ENCODE measurements around the gene SSBP2.

SSBP2 gene

DNA sequence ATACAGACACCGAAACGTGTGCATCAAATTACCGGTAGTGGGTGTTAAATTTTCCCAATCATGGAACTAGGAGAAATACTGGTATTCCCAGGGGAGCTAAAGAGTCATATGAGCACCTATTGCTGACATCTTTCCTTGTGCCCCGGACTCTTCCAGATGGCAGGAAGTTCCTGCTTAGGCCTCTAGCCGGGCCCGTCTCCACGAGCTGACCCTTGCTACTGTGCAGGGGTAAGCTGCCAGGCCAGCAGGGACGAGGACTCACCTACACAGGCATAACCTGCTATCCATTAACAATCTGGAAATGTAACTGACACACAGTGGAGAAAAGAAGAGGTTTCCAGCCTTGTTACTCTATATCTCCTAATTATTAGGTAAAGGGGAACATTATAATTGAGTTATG lies 16.2 kb upstream of the SSBP2 start:
- H3K27me3 ChIP-seq (ENCODE audit: control insufficient read depth, insufficient read depth, low read length): no peaks in the 10 kb centered on the region
- H3K9ac ChIP-seq (ENCODE audit: low read depth, low read length): no peak overlapping the region
- no peak overlapping the region for H3K27ac ChIP-seq (ENCODE audit: low read depth, low read length)
- peaks cover 8% of the 10 kb centered on the region for H3K4me1 ChIP-seq (ENCODE audit: control insufficient read depth, insufficient read depth, low read length)
- H3K9me3 ChIP-seq (ENCODE audit: control insufficient read depth, insufficient read depth, low read length): no peaks in the 10 kb centered on the region
- H3K4me3 ChIP-seq (ENCODE audit: low read depth, low read length): no peak overlapping the region
- no peaks in the 10 kb centered on the region for H3K36me3 ChIP-seq (ENCODE audit: control insufficient read depth, insufficient read depth, low read length)

DNA sequence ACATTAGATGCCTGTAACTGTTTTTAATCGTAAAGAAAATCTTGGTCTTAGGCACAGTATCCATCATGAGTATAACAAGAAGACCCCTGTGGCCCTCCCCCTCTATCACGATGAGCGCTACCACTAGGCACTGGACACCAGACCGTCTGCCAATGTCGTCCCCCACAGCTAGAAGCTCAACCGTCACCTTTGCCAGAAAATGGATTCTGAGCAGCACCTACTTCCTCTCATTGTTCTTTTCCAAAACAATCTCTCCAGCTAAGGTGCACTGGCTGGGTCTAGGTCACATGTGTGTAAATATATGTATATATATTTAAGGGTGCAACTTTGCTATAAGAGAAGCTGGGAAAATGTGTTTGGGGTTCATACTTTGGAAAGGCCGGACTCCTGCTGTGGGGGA lies 15.7 kb upstream of the SSBP2 start:
- H3K27ac ChIP-seq (ENCODE audit: low read depth, low read length): no peak overlapping the region
- no peaks in the 10 kb centered on the region for H3K27me3 ChIP-seq (ENCODE audit: control insufficient read depth, insufficient read depth, low read length)
- peaks cover 8% of the 10 kb centered on the region for H3K4me1 ChIP-seq (ENCODE audit: control insufficient read depth, insufficient read depth, low read length)

DNA sequence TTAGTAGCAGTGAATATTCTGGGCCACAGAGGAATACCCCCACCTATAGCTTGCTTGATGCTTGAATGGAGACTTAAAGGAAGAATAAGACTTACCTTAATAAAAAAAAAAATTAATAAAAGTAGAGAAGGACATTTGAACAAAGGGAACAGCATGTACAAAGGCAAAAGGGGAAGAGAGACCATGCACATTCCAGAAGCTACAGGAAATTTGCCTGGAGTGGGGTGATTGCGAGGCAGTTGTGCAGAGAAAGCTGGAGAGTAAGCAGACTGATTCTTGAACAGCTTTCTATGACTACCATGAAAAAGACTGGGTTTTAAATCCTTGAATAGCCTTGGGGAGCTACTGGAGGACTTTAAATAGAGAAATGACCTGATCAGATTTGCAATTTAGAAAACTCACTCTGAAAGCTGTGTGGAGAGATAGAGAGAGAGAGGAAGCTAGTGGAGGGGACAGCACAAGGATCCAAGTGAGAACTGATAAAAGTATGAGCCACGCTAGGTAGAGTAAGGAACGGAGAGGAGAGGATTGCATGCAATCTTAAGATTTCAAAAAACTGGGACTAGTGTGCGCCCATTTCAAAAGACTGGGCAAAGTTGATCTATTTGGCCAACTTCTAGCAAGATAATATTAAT lies 12.5 kb upstream of the SSBP2 start:
- Histone ChIP-seq H3K27me3 (ENCODE audit: control insufficient read depth, insufficient read depth, low read length) (no peaks in the 10 kb centered on the region), H3K4me1 (ENCODE audit: control insufficient read depth, insufficient read depth, low read length) (peaks cover 17% of the 10 kb centered on the region), H3K9ac (ENCODE audit: low read depth, low read length) (no peak overlapping the region), H3K36me3 (ENCODE audit: control insufficient read depth, insufficient read depth, low read length) (no peaks in the 10 kb centered on the region), H3K9me3 (ENCODE audit: control insufficient read depth, insufficient read depth, low read length) (no peaks in the 10 kb centered on the region), H3K27ac (ENCODE audit: low read depth, low read length) (no peak overlapping the region), H3K4me3 (ENCODE audit: low read depth, low read length) (no peak overlapping the region)

More for the DNA sequence above, 15.7 kb upstream of the SSBP2 start:
- H3K9ac ChIP-seq (ENCODE audit: low read depth, low read length): no peak overlapping the region
- H3K4me3 ChIP-seq (ENCODE audit: low read depth, low read length): no peak overlapping the region
- no peaks in the 10 kb centered on the region for H3K36me3 ChIP-seq (ENCODE audit: control insufficient read depth, insufficient read depth, low read length)
- H3K9me3 ChIP-seq (ENCODE audit: control insufficient read depth, insufficient read depth, low read length): no peaks in the 10 kb centered on the region

DNA sequence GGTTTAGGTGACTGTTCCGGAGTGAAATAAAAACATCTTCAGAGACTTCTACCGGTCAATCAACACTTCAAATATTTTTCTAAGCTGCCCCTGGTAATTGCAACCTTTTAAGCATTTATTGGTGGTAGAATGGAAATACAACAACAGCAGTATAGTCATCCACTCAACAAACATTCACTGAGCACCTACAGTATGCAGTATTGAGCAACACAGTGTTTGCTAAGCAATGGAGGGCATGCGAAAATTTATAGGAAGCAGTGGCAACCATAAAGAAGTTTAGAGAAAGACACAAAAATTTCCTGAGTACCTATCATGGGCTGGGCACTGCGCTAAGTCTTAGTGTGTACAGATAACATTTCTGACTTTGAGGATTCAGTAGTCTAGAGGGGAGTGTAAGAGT lies 12.0 kb upstream of the SSBP2 start:
- H3K36me3 ChIP-seq (ENCODE audit: control insufficient read depth, insufficient read depth, low read length): no peaks in the 10 kb centered on the region
- H3K27ac ChIP-seq (ENCODE audit: low read depth, low read length): no peak overlapping the region
- H3K27me3 ChIP-seq (ENCODE audit: control insufficient read depth, insufficient read depth, low read length): no peaks in the 10 kb centered on the region
- H3K4me3 ChIP-seq (ENCODE audit: low read depth, low read length): no peak overlapping the region
- H3K9ac ChIP-seq (ENCODE audit: low read depth, low read length): no peak overlapping the region
- H3K9me3 ChIP-seq (ENCODE audit: control insufficient read depth, insufficient read depth, low read length): no peaks in the 10 kb centered on the region
- H3K4me1 ChIP-seq (ENCODE audit: control insufficient read depth, insufficient read depth, low read length): peaks cover 14% of the 10 kb centered on the region

DNA sequence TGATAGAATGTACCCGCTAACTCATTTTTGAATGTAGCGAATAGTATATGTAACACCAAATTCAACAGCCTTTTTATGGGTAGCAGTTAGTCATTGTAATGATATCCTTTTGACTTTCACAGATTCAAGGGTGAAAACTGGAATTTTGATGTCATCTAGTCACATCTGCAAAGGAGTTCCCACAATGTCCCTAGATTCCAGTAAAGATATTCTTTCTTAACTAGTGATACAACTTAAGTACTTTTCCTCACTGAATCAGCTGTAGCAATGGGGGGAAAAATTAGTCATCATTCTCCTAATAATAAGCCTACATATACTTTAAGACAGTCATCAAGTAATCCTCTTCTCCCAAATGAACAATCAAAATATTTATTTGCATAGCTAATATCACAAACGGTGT lies 11.5 kb upstream of the SSBP2 start:
- Histone ChIP-seq H3K27me3 (ENCODE audit: control insufficient read depth, insufficient read depth, low read length) (no peaks in the 10 kb centered on the region), H3K27ac (ENCODE audit: low read depth, low read length) (no peak overlapping the region), H3K9me3 (ENCODE audit: control insufficient read depth, insufficient read depth, low read length) (no peaks in the 10 kb centered on the region), H3K36me3 (ENCODE audit: control insufficient read depth, insufficient read depth, low read length) (no peaks in the 10 kb centered on the region), H3K4me1 (ENCODE audit: control insufficient read depth, insufficient read depth, low read length) (peaks cover 10% of the 10 kb centered on the region), H3K9ac (ENCODE audit: low read depth, low read length) (no peak overlapping the region), H3K4me3 (ENCODE audit: low read depth, low read length) (no peak overlapping the region)

DNA sequence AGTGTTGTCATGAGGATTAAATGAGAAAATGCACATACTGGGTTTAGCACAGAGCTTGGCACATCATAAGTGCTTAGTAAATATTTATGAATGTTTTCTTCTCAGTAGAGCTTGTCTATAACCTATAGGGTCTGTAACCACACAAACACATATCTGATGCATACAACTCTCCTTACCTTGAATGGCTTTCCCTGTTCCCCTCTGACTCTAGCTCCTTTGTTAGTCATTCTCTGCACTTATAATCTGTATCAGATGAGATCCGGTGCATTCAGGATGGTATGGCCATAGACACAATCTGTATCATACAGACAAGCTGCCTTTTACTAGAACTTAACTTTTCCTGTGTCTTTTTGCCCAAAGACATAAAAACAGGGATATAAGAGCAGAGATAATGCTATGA lies 11.1 kb upstream of the SSBP2 start:
- Histone ChIP-seq H3K4me3 (ENCODE audit: low read depth, low read length) (no peak overlapping the region), H3K4me1 (ENCODE audit: control insufficient read depth, insufficient read depth, low read length) (peaks cover 14% of the 10 kb centered on the region), H3K27ac (ENCODE audit: low read depth, low read length) (no peak overlapping the region), H3K36me3 (ENCODE audit: control insufficient read depth, insufficient read depth, low read length) (no peaks in the 10 kb centered on the region), H3K9me3 (ENCODE audit: control insufficient read depth, insufficient read depth, low read length) (no peaks in the 10 kb centered on the region), H3K9ac (ENCODE audit: low read depth, low read length) (no peak overlapping the region), H3K27me3 (ENCODE audit: control insufficient read depth, insufficient read depth, low read length) (no peaks in the 10 kb centered on the region)

DNA sequence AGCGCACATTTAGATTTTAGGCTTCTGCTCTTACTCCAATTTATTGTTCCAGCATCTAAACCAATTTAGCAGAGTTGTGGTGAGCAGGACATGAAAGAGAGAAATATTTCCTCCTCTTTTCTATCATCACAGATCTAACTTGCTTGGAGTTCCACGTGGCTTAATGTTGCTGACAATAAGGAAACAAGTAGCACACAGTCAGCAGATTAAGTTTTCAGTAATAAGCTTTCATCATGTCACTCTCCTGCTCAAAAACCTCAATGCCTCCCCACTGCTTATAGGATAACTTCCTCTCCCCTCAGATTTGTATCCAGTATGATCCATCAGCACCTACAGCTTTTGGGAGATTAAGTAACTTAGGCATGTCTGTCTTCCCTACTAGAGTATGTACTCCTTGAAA lies 10.4 kb upstream of the SSBP2 start:
- Histone ChIP-seq H3K27ac (ENCODE audit: low read depth, low read length) (no peak overlapping the region), H3K9me3 (ENCODE audit: control insufficient read depth, insufficient read depth, low read length) (no peaks in the 10 kb centered on the region), H3K4me1 (ENCODE audit: control insufficient read depth, insufficient read depth, low read length) (peaks cover 20% of the 10 kb centered on the region), H3K27me3 (ENCODE audit: control insufficient read depth, insufficient read depth, low read length) (no peaks in the 10 kb centered on the region), H3K9ac (ENCODE audit: low read depth, low read length) (no peak overlapping the region), H3K36me3 (ENCODE audit: control insufficient read depth, insufficient read depth, low read length) (no peaks in the 10 kb centered on the region), H3K4me3 (ENCODE audit: low read depth, low read length) (no peak overlapping the region)

DNA sequence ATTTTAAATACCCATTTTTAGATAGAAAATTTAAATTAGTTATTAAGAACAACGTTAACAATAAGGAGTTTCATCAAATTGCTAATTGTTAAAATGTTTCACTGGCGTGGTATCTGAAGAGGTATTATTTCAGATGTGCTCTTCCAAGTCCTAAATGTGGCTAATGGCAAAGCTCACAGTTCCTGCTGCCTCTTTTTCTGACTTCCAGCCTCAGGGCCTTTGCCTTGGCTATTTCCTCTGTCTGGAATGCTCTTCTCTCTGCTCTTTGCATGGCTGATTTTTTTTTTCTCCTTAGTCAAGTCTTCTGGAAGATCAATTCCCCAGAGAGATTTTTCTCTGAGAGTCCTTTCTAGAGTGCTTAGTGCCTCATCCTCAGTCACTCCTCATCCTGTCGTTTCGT lies 9.6 kb upstream of the SSBP2 start:
- Histone ChIP-seq H3K9ac (ENCODE audit: low read depth, low read length) (no peak overlapping the region), H3K4me1 (ENCODE audit: control insufficient read depth, insufficient read depth, low read length) (peaks cover 28% of the 10 kb centered on the region), H3K27me3 (ENCODE audit: control insufficient read depth, insufficient read depth, low read length) (no peaks in the 10 kb centered on the region), H3K4me3 (ENCODE audit: low read depth, low read length) (no peak overlapping the region), H3K36me3 (ENCODE audit: control insufficient read depth, insufficient read depth, low read length) (no peaks in the 10 kb centered on the region), H3K27ac (ENCODE audit: low read depth, low read length) (no peak overlapping the region), H3K9me3 (ENCODE audit: control insufficient read depth, insufficient read depth, low read length) (no peaks in the 10 kb centered on the region)

DNA sequence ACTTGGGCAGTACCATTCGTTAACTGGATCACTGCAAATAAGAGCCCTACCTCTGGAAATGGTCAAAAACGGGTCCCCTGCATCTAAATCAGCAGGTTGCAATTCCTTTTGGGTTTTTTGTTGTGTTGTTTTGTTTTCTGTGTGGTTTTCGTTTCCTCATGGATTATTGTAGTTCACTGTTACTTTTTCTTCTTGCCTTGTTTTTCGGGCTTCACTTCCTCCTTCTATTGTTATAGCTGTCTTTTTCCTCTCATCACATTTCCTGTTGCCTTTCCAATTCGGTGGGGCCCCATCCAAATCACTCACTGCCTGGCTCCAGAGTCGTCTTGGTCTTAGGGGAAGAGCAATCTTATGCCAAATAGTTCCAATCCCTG lies 8.7 kb upstream of the SSBP2 start:
- Histone ChIP-seq H3K27ac (ENCODE audit: low read depth, low read length) (no peak overlapping the region), H3K4me1 (ENCODE audit: control insufficient read depth, insufficient read depth, low read length) (peaks cover 35% of the 10 kb centered on the region)

DNA sequence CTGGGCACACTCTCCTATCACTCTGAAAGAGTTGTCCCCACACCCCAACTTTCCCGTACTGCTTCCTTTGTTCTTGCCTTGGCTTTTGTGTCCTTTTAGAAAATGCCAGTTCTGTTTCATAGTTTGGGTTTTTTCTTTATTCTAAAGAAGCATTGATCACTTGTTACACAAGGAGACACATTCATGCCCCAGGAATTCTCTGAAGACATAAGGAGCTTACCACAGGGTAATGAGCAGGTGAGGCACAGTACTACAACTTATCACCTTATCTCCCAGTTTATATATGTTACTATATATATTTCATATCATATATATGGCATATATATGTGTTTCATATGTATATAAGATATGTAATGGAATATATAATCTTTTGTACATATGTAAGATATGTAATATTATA lies 6.5 kb upstream of the SSBP2 start:
- peaks cover 57% of the 10 kb centered on the region for H3K4me1 ChIP-seq (ENCODE audit: control insufficient read depth, insufficient read depth, low read length)
- H3K27ac ChIP-seq (ENCODE audit: low read depth, low read length): no peak overlapping the region
- peaks cover 7% of the 10 kb centered on the region for H3K27me3 ChIP-seq (ENCODE audit: control insufficient read depth, insufficient read depth, low read length)
- H3K9ac ChIP-seq (ENCODE audit: low read depth, low read length): no peak overlapping the region
- no peaks in the 10 kb centered on the region for H3K9me3 ChIP-seq (ENCODE audit: control insufficient read depth, insufficient read depth, low read length)
- no peaks in the 10 kb centered on the region for H3K36me3 ChIP-seq (ENCODE audit: control insufficient read depth, insufficient read depth, low read length)
- no peak overlapping the region for H3K4me3 ChIP-seq (ENCODE audit: low read depth, low read length)

More for the DNA sequence above, 8.7 kb upstream of the SSBP2 start:
- Histone ChIP-seq H3K27me3 (ENCODE audit: control insufficient read depth, insufficient read depth, low read length) (no peaks in the 10 kb centered on the region), H3K9me3 (ENCODE audit: control insufficient read depth, insufficient read depth, low read length) (no peaks in the 10 kb centered on the region), H3K4me3 (ENCODE audit: low read depth, low read length) (no peak overlapping the region), H3K36me3 (ENCODE audit: control insufficient read depth, insufficient read depth, low read length) (no peaks in the 10 kb centered on the region), H3K9ac (ENCODE audit: low read depth, low read length) (no peak overlapping the region)

DNA sequence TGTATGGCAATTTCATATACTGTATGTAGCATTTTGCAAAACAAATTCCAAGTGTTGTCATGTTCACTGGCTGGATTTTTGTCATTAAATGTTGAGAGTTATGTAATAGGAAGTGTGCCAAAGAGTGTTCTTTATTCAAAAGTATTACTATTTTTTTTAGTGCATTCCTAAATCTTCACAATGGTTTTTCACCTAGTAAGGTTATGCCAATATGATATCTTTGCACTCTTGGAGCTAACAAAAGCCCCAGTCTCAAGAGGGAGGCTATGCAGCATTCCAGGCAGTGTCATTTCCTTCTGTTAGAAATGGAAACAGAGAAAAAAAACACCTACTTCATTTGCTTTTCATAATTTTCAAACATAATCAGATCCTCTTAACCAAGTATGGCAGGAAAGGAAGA lies 5.1 kb upstream of the SSBP2 start:
- Histone ChIP-seq H3K36me3 (ENCODE audit: control insufficient read depth, insufficient read depth, low read length) (no peaks in the 10 kb centered on the region), H3K4me1 (ENCODE audit: control insufficient read depth, insufficient read depth, low read length) (peaks cover 64% of the 10 kb centered on the region), H3K9ac (ENCODE audit: low read depth, low read length) (no peak overlapping the region), H3K4me3 (ENCODE audit: low read depth, low read length) (no peak overlapping the region), H3K27ac (ENCODE audit: low read depth, low read length) (peak overlapping the region; percentile 96), H3K27me3 (ENCODE audit: control insufficient read depth, insufficient read depth, low read length) (peaks cover 11% of the 10 kb centered on the region), H3K9me3 (ENCODE audit: control insufficient read depth, insufficient read depth, low read length) (no peaks in the 10 kb centered on the region)

DNA sequence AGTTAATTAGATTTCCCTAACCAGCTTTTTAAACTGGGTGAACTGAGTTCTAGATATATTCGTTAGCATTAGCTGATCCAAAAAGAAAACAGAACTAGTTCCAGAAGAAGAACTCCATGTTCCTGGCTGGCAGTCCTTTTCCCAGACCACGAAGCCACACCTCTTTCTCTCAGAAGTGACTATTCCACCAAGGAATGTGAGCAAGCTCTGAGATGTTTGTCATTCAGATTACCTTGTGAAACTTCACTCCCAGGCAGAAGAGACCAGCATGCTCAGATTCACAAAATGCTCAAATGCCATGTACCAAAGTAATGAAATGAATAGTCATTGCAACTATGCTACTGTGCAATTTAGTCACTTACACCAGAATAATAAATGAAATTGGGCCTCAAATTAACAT lies 4.4 kb upstream of the SSBP2 start:
- Histone ChIP-seq H3K36me3 (ENCODE audit: control insufficient read depth, insufficient read depth, low read length) (no peaks in the 10 kb centered on the region), H3K9me3 (ENCODE audit: control insufficient read depth, insufficient read depth, low read length) (no peaks in the 10 kb centered on the region), H3K9ac (ENCODE audit: low read depth, low read length) (peak overlapping the region; percentile 32; the same call in 1 of the 2 replicates), H3K4me1 (ENCODE audit: control insufficient read depth, insufficient read depth, low read length) (peaks cover 64% of the 10 kb centered on the region), H3K4me3 (ENCODE audit: low read depth, low read length) (peak overlapping the region; percentile 43), H3K27ac (ENCODE audit: low read depth, low read length) (peak overlapping the region; percentile 96), H3K27me3 (ENCODE audit: control insufficient read depth, insufficient read depth, low read length) (peaks cover 11% of the 10 kb centered on the region)
